Hepatocyte (in vitro differentiated cells): ENCODE measurements around the gene AP3B2.

Source experiments
- EZH2 ChIP-seq: fragments of 200-600 bp; sonication (generic); IDR thresholded peaks from 2 replicates; pipeline ENCODE4 v1.6.1; 2016; ENCODE audit warnings: antibody characterized with exemption, mild to moderate bottlenecking, borderline replicate concordance
- EZH2phosphoT487 ChIP-seq: fragments of 200-600 bp; sonication (generic); IDR thresholded peaks from one replicate; pipeline ENCODE4 v1.6.1; 2018; ENCODE audit warnings: antibody characterized with exemption, mild to moderate bottlenecking, low read depth, moderate library complexity; ENCODE audit not compliant: unreplicated experiment, severe bottlenecking
- TF ChIP-seq, protein P1 (sequence below): fragments of 200-600 bp; sonication (generic); IDR thresholded peaks from 2 replicates; pipeline ENCODE4 v1.5.1; 2016; ENCODE audit warnings: antibody characterized with exemption, mild to moderate bottlenecking; ENCODE audit not compliant: poor library complexity

DNA sequence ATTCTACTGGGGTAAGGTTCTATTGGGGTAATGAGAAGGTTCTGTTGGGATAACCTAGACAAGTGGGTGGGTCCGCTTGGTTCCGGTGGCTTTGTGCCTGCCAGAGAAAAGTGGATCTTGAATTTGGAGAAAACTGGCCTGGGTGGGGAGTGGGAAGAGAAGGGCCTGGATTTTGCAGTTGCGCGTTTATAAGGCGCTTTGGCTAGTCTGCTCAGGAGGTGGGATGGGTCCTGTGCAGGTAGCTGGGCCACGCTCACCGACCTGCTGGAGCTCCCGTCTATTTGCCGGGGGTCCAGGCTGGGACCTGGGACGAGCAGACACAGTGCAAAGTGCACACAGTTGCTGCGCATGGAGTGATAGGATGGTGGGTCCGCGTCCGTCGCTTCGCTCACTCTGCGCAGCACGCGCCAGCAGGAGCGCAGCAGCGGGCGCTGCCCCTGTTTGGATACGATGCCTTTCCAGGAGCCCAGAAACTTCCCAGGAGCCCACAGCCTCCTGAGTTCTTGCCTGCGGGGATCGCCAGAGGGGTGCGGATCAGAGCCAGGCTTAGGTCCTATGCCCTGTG lies 1.3 kb upstream of the AP3B2 start:
- TF ChIP-seq, protein P1, sequence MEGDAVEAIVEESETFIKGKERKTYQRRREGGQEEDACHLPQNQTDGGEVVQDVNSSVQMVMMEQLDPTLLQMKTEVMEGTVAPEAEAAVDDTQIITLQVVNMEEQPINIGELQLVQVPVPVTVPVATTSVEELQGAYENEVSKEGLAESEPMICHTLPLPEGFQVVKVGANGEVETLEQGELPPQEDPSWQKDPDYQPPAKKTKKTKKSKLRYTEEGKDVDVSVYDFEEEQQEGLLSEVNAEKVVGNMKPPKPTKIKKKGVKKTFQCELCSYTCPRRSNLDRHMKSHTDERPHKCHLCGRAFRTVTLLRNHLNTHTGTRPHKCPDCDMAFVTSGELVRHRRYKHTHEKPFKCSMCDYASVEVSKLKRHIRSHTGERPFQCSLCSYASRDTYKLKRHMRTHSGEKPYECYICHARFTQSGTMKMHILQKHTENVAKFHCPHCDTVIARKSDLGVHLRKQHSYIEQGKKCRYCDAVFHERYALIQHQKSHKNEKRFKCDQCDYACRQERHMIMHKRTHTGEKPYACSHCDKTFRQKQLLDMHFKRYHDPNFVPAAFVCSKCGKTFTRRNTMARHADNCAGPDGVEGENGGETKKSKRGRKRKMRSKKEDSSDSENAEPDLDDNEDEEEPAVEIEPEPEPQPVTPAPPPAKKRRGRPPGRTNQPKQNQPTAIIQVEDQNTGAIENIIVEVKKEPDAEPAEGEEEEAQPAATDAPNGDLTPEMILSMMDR = no peak
- TF ChIP-seq EZH2 = no peak
- TF ChIP-seq EZH2phosphoT487 = no peak
